Ramos (cell line): Measurements from ENCODE around the gene CDC45.

Experiments used
- in situ Hi-C: fragments of 300-500 bp; cut with MboI; formaldehyde crosslinking; loops from one replicate; pipeline ENCODE4 v1.14.3; 2022; ENCODE audit warnings: low sequenced_read_pairs; ENCODE audit not compliant: unreplicated experiment

The CDC45 gene

DNA sequence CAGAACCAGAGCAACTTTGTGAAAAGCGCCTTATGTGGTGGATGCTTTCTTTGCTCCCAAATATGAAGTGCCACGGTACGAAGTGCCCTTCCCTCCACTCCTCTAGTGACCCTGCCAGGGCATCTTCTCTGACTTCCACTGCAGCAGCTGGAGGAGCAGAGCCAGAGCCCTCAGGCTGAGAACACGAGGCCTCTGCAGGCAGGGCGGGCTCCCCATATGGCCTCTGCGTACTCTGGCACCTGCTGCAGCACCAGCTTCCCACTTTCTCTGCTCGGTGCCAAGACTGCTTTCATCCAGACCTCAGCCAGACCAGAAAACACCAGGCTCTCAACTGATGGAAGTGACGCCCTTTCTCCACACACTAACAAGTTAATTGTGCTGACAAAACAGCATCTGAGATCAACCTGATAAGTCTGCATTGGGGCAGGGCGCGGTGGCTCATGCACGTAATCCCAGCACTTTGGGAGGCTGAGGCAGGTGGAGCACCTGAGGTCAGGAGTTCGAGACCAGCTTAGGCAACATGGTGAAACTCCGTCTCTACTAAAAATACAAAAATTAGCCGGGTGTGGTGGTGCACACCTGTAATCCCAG lies 13.5 kb upstream of the CDC45 start:
- in situ Hi-C loops = no loop called here

DNA sequence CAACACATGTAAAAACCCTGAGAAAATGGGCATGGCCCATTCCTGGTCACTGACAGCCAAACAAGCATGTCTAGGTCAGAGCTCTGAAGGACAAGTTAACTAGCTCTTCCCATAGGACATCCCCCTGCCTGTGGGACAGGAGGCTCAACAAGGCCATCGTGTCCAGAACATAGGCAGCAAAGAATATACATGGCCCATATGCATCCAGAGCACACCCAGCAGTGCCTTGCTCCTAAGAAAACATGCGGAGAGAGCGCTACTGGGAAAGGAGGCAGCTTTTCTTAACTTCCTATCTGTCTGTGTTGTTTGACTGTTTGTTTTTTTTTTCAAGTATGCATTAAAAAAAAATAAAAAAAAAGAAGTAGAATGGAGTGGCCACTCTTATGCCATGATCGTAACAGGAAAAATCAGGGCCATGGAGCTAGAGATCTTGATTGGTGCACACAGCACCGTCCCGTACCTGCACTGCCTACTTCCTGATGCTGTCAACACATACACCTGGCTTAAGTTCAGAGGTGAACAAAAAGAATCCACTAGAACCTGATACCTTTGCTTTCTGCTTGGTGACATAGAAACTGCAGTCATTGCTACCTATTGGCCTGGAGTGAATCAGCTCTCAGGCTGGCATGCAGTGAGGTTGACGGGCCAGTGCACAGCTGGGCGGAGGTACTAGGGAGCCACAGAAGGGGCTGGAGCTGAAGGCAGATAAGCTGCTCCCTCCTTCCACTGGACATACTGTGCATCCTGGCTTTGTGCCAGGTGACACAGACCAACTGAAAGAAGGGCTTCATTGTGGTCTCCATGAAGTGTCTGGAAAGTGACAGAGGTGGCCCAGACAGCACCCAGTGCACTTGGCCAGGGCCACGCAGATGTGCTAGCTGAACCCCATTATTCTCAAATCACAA lies 12.6 kb upstream of the CDC45 start:
- in situ Hi-C loops = no loop called here

DNA sequence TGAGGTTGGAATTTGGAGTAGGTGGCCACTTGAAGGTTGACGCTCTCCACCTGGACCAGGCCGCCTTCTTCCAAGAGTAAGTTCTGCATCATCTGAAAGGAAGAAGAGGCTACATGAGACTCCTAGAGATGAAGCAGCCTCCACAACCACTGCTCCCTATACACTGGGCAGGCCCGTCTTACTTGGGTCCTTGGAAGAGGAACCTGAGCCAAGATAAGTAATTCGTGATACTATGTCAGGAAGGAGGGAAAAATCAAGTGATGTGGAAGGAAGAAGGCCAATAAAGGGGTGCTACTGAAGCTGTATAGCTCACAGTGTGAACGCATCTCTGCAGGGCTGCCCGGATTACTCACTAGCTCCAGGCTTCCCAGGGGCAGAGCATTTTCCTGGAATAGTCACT lies 11.8 kb upstream of the CDC45 start:
- in situ Hi-C loops = no loop called here

DNA sequence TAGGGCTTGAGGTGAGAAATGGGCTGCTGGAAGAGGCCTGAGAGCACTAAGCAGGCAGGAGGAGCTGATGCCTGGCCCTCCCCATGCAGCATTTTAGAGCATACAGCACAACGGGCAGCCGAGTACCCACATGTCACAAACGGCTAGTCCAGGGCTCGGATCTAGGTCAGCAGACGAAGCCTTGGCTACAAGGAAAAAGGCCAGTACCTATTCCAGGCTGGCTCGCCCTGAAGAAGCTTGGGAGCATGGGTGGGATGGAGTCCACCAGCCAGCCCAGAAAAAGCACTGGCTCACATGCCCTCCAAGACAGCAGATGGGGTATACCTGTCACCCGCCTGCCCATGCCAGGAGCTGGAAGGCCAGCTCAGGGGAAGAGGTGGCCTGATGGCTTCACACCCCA lies 10.3 kb upstream of the CDC45 start:
- in situ Hi-C loops = no loop called here

DNA sequence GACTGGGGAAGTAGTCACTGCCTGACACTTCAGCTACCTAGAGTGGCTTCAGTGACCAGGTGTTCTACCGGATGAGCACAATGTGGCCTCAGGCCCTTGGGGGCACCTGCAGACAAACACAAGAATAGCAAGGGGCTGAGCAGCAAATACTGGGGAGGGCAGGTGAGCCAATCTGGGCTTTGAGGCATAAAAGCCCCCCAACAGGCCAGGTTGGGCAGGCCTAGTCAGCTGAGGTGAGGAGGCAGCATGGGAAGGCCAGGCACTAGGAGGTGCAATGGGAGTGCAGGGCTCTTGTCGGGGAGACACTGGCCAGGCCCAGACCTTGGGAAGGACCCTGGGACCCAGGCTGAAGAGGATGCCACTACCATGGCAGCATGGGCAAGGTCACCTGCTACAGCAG lies 9.7 kb upstream of the CDC45 start:
- in situ Hi-C loops = no loop called here

DNA sequence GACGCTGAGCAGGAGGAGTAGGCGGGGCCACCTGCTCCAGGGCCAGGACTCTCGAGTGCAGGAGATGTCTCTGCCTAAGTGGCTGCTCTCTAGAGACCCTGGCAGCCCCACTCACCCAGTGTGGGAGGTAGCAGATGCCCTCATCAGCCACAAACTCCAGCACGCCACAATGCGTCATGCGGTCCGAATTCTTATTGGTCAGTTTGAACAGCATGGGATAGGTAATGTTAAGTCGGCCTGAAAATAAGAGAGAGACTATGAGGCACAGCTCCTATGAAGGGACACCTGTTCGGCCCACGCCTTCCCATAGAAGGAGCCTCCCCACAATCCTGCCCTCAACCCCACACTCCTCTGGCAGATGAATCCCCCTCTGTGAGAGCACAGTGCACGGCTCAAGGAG lies 8.1 kb upstream of the CDC45 start:
- in situ Hi-C loops = no loop called here

DNA sequence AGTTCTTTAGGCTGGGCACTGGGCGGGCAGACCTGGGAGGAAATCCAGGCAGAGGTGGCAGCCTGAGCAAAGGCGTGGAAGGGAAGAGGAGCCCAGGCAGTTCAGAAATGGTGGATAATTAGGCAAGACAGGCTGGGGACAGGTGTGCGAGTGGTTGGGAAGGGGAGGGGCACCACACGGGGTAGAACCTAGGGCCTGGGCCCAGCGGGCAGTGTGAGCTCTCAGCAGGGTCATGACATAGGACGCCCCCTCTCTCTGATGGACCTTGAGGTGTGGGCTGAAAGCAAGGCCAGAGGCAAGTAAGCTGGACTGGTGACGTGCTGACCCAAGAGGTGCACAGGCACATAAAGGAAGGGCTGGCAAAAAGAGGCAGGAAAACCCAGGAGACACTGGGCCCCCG lies 7.5 kb upstream of the CDC45 start:
- in situ Hi-C loops = no loop called here

DNA sequence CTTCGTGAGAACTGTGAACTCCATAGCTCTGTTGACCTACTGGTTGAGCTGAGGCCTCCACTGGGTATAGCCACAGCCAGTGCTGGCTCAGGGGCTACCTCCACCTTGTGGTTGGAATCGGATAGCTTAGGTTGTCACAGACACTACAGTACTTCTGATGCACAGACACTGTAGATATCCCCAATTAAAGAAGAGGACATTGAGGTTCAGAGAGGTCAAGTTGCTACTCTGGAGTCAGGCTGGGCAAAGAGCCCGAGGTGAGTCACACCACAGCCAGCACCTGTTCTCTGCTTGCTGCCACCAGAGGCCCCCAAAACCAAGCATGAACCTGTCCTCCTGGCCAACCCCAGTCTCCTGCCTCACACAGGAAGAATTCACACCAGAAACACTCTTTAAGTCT lies 6.1 kb upstream of the CDC45 start:
- in situ Hi-C loops = no loop called here

DNA sequence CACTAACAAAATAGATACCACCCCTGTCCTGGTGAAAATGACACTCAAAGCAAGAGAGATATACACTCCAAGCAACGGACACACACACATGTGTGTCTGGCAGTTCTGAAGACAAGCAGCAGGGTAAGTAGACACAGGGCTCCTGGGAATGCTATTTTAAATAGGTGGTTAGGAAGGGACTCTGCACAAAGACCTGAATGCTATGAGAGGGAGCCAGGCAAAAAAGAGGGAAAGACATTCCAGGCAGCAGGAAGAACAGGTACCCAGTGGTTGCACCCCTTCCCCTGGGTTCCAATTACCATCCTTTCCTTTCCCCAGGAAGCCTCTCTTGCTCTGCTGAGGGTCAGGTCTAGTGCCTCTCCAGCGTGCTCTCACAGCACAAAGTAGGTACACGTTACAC lies 3.7 kb upstream of the CDC45 start:
- in situ Hi-C loops = no loop called here

DNA sequence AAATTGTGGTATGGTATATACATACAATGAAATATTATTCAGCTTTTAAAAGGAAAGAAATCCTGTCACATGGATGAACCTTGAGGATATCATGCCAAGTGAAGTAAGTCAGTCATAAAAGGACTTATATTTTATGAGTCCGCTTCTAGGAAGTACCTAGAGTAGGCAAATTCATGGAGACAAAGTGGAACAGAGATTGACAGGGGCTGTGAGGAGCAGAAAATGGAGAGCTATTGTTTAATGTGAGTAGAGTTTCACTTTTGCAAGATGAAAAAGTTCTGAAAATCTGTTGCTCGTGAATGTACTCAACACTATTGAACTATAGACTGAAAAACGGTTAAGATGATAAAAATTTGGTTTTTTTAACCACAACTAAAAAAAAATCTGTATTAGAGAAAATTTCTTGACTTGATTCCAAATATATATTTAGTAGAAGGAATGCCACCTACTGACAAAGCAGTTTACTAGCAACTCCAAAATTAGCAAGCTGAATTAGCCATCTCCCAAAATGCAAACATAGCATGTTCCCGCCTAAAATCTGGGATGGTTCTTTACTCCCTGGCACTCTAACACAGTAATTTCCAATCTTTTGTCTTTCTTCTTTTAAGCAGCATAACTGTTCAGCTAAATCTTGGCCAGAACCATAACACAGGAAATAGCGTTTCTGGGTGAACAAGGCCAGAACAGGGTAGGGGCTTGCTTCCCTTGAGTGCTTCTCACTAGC lies 2.2 kb upstream of the CDC45 start:
- in situ Hi-C loops = no loop called here

DNA sequence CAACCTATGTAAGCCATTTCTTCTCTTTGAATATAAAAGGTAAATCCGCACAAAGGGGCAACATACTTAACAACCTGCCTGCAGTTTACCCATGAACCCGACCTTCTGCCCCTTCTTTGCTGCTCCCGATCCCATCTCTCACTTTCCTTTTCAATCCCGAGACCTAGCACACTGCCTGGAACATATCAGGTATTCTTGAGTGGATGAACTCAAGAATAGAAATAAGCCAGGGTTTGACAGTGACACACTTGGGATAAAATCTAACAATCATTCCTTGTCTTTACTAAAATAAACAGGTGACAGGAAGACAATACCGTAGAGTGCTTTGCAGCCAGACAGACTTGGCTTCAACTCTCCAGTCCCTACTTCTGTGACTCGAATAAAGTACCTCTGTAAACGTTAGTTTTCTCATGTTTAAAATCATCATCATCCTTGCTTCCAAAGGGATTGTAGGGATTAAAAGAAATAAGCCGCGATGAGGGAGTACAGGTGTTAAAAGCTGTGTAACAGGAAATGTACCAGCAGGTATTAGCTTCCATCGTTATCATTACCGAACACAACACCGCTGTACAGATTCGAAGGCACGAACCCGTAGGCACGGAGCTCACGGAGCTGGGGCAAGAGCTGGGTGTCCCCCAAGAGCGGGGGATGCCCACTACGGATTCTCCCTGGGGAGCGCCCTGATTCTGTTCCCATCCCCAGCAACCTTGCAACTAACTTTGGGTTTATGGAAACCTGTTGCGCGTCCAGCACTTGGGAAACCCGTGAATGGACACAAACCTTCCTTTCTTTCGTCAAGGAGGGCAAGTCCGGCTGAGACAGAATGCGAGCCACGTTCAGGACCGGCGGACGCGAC lies 1.4 kb upstream of the CDC45 start:
- in situ Hi-C loops = no loop called here

DNA sequence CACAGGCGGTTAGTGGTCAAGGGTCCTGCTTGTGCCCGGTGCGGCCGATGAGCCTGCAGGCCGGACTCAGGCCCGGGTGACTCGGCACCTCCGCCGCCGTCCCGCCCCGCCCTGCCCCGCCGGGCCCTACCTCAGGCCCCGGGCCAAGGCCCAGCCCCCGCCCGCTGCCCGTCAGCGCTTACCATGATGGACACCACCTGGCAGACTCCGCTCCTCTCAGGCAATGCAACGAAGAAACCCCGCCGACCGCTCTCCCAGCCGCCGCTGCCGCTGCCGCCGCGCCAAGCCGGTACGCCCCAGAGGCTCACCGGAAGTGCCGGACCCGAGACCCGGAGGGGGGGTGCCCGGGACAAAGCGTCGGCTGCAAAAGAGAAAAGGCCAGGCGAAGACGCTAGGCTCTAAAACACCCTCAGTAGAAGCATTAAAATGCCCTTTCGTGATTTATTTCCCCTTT lies 792 bp upstream of the CDC45 start, which contains the start of gene UFD1:
Gene UFD1 (minus strand): TSS at position 293 of the 454 bp plus-strand sequence. CDS start 108 bp downstream, at position 185.
- in situ Hi-C loops = no loop called here

DNA sequence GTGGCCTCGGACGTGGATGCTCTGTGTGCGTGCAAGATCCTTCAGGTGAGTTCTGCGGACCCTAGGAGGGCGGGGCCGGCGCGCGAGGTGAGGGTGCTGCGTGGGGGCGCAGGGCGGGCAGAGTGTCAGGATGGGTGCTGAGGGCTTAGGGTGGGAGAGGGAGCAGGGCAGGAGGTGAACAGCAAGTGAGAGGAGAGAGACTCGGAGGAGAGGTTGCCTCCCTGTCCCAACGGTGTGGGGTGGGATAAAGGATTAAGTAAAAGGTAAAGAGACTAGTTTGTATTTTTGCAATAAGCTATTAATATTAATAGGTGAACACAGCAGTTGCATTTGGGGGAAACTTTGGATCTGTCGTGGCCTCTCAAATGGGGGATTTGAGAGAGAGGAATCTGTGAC lies 451 bp downstream of the CDC45 start:
- in situ Hi-C loops = no loop called here

DNA sequence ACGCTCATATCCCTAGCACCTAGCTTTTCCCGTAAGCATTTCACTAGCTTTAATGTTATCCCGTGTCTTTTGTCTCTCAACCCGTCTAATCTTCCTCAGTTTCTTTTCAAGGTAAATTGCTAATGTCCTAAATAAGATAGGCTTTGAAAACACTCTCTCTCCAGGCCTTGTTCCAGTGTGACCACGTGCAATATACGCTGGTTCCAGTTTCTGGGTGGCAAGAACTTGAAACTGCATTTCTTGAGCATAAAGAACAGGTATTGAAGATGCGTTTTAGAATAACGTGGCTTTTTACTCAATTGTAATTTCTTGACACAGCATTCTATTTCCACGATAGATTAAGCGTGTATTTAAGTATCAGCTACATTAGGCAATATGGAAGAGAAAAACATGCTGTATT lies 1.1 kb downstream of the CDC45 start:
- in situ Hi-C loops = no loop called here

DNA sequence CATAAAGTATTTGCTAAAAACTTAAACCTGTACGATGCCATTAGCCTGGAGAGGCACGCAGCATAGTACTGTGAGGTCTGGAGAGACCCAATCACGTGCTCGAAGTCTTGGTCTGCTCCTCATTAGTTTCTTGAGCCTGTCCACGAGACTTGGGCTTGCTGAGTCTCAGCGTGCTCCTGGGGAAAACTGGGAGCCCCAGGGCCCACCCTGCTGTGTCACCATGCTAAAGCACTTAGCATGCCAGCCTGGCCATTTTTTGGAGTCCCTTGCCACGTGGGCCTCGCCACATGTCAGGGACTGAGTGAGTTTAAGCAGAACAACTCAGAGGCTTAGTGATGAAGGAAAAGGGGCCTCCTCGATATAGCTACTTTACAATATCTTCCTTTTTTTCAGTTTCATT lies 2.6 kb downstream of the CDC45 start:
- in situ Hi-C loops = no loop called here

DNA sequence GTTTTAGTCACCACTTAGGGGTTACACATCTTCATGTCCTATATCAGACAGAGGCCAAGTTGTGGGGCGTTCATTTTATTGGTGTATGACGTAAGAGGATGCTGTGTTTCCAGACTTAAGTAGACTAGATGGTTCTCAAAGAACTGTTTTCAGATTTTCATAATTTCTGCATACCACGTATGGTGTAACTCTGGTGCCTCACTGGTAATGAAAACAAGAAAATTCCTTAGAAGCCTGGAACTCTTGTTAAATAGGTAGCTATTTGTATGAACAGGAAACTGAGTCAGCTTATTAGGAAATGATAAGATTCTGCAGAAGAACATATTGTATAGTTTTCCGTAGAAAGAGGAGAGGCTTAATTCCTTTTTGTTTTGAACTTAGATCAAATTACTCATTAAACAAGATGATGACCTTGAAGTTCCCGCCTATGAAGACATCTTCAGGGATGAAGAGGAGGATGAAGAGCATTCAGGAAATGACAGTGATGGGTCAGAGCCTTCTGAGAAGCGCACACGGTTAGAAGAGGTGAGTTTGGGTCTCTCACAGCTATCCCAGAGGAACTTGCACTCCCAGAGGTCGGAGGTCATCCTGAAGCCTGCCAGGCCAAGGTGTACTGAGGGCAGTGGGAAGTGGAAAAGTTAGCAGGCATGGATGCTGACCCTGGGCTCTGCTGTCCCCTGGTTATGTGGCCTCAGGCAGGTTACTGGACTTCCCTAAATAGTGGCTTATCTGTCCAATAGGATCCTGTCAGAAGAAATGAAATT lies 3.9 kb downstream of the CDC45 start:
- in situ Hi-C loops = no loop called here

DNA sequence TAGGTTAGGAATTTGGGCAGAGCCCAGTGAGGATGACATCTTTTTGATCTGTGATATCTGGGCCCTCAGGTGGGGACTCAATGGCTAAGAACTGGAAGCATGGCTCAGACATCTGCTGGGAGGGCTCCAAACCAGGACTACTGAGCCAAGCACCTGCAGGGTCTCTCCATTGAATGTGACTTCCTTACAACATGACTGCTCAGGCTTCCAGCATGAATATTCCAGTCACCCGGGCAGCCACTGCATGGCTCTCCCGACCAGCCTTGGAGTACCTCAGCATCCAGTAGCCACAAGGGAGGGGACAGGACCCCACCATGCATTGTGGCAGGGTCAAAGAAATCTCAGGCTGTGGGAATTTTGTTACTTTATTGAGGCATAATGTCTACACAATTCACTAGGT lies 8.6 kb downstream of the CDC45 start:
- in situ Hi-C loops = no loop called here

DNA sequence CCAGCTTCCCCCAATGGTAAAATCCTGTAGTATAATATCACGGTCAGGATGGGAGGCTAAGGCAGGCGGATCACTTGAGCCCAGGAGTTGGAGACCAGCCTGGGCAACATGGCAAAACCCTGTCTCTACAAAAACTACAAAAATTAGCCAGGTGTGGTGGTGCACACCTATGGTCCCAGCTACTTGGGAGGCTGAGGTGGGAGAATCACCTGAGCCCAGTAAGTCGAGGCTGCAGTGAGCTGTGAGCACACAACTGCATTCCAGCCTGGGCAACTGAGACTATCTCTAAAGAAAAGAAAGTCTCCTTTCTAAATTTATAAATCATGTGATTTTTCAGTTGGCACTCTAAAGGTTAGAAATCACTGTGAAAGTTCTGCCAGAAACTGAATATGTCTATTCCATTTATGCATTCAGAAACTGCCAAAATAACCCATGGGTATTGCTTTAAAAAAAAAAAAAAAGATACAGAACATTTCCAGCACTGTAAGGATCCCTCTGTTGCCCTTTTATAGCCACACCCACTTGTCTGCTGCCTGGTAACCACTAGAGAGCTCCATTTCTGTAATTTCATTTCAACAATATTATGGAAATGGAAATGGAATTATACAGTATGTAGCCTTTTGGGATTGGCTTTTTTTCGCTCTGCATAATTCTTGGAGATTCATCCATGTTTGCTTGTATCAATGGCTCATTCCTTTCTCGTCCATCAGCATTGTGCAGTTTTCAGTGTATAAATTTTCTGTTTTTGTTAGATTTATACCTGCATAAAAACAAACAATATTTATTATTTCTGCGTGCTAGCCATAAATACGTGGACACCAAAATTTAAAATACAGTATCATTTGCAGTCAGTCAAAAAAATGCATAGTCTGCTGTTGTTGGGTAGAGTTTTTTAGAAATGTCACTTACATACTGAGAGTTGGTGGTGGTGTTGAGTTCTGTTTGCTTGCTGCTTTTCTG lies 9.4 kb downstream of the CDC45 start:
- in situ Hi-C loops = no loop called here
